ENCODE results near the gene CTNND2.

Gene CTNND2

GRCh38 chr5:11709021-11709420, 195.2 kb downstream of the CTNND2 start:
- POLR2A ChIA-PET, result no interaction called here
- CTCF ChIA-PET, result no interaction called here
- no peak for DNase-seq (ENCODE audit: extremely low spot score)
- TF ChIP-seq PKNOX1 (IDR thresholded peaks at IDR 0.05) (no peak), ELF4 (IDR thresholded peaks at IDR 0.05) (no peak), ARNT (IDR thresholded peaks at IDR 0.05) (no peak), FOXK2 (IDR thresholded peaks at IDR 0.05) (no peak), L3MBTL2 (conservative IDR thresholded peaks at IDR 0.05) (no peak), FOXA1 (IDR thresholded peaks at IDR 0.05) (no peak), ZNF384 (IDR thresholded peaks at IDR 0.05) (no peak), SP1 (IDR thresholded peaks at IDR 0.05) (no peak), SUZ12 (IDR thresholded peaks at IDR 0.05) (no peak), LEF1 (IDR thresholded peaks at IDR 0.05; ENCODE audit: borderline replicate concordance) (no peak), BHLHE40 (IDR thresholded peaks at IDR 0.05; ENCODE audit: borderline replicate concordance) (no peak), NFRKB (IDR thresholded peaks at IDR 0.05) (no peak), CTBP1 (IDR thresholded peaks at IDR 0.05; ENCODE audit: borderline replicate concordance) (no peak), HDGF (IDR thresholded peaks at IDR 0.05; ENCODE audit: borderline replicate concordance) (no peak), TARDBP (IDR thresholded peaks at IDR 0.05) (no peak), FOXM1 (IDR thresholded peaks at IDR 0.05; ENCODE audit: borderline replicate concordance) (no peak)

DNA sequence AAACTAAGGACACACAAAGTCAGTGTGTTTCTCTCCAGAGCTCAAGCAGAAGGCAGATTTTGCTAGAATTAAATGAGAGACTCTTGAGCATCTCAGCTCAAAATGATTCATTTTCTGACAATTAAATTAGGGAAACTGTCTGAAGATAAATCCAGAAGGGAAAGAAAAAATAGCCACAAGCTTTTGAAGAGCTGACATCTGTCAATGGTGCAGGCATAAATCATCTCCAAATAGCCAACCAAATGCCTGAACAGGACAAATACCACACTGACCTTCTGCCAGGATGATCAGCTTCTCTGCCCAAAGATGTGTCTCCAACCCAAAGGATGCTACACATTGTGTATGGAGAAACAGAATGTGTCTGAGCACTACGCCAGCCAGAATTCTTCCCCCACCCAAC, 199.3 kb downstream of the CTNND2 start:
- TF ChIP-seq HDGF (IDR thresholded peaks at IDR 0.05; ENCODE audit: borderline replicate concordance), result no peak
- TF ChIP-seq ARNT (IDR thresholded peaks at IDR 0.05), result no peak
- no peak for TF ChIP-seq SUZ12 (IDR thresholded peaks at IDR 0.05)
- TF ChIP-seq BHLHE40 (IDR thresholded peaks at IDR 0.05; ENCODE audit: borderline replicate concordance), result no peak
- TF ChIP-seq FOXK2 (IDR thresholded peaks at IDR 0.05), result no peak
- no peak for TF ChIP-seq CTBP1 (IDR thresholded peaks at IDR 0.05; ENCODE audit: borderline replicate concordance)
- no peak for TF ChIP-seq TARDBP (IDR thresholded peaks at IDR 0.05)
- no peak for TF ChIP-seq ELF4 (IDR thresholded peaks at IDR 0.05)
- TF ChIP-seq L3MBTL2 (conservative IDR thresholded peaks at IDR 0.05), result no peak
- TF ChIP-seq ZNF384 (IDR thresholded peaks at IDR 0.05), result no peak
- no peak for TF ChIP-seq LEF1 (IDR thresholded peaks at IDR 0.05; ENCODE audit: borderline replicate concordance)
- TF ChIP-seq SP1 (IDR thresholded peaks at IDR 0.05), result no peak
- TF ChIP-seq NFRKB (IDR thresholded peaks at IDR 0.05), result no peak
- no peak for TF ChIP-seq PKNOX1 (IDR thresholded peaks at IDR 0.05)
- TF ChIP-seq FOXA1 (IDR thresholded peaks at IDR 0.05), result no peak
- TF ChIP-seq FOXM1 (IDR thresholded peaks at IDR 0.05; ENCODE audit: borderline replicate concordance), result no peak
- CTCF ChIA-PET, result no interaction called here
- no peak for DNase-seq (ENCODE audit: extremely low spot score)
- POLR2A ChIA-PET, result no interaction called here

- TF ChIP-seq LEF1 (IDR thresholded peaks at IDR 0.05; ENCODE audit: borderline replicate concordance) (no peak), BHLHE40 (IDR thresholded peaks at IDR 0.05; ENCODE audit: borderline replicate concordance) (no peak), CTBP1 (IDR thresholded peaks at IDR 0.05; ENCODE audit: borderline replicate concordance) (no peak), FOXM1 (IDR thresholded peaks at IDR 0.05; ENCODE audit: borderline replicate concordance) (no peak), ARNT (IDR thresholded peaks at IDR 0.05) (no peak), L3MBTL2 (conservative IDR thresholded peaks at IDR 0.05) (no peak)
- no peak for DNase-seq (ENCODE audit: extremely low spot score)
- POLR2A ChIA-PET, result no interaction called here
- CTCF ChIA-PET, result no interaction called here
These were observed 203.9 kb downstream of the CTNND2 start for GRCh38 chr5:11700391-11700790.

DNA sequence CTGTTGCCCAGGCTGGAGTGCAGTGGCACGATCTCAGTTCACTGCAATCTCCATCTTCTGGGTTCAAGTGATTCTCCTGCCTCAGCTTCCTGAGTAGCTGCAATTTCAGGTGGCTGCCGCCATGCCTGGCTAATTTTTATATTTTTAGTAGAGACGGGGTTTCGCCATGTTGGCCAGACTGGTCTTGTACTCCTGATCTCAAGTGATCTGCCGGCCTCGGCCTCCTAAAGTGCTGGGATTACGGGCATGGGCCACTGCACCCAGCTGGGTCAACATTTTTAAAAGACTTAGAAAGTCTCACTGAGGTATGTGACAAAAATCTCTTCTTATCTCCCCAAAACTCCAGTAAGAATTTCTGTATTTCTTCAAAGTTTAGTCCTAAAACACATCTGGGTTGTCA, 211.6 kb downstream of the CTNND2 start:
- POLR2A ChIA-PET, result no interaction called here
- CTCF ChIA-PET, result no interaction called here
- DNase-seq (ENCODE audit: extremely low spot score), result no peak
- TF ChIP-seq ELF4 (IDR thresholded peaks at IDR 0.05) (no peak), FOXM1 (IDR thresholded peaks at IDR 0.05; ENCODE audit: borderline replicate concordance) (no peak), LEF1 (IDR thresholded peaks at IDR 0.05; ENCODE audit: borderline replicate concordance) (no peak), ZNF384 (IDR thresholded peaks at IDR 0.05) (no peak), FOXA1 (IDR thresholded peaks at IDR 0.05) (no peak), CTBP1 (IDR thresholded peaks at IDR 0.05; ENCODE audit: borderline replicate concordance) (no peak), NFRKB (IDR thresholded peaks at IDR 0.05) (no peak), TARDBP (IDR thresholded peaks at IDR 0.05) (no peak), PKNOX1 (IDR thresholded peaks at IDR 0.05) (no peak), ARNT (IDR thresholded peaks at IDR 0.05) (no peak), SP1 (IDR thresholded peaks at IDR 0.05) (no peak)

GRCh38 chr5:11687498-11687897, 216.7 kb downstream of the CTNND2 start:
- ChIA-PET POLR2A (no interaction called here), CTCF (no interaction called here)
- no peak for DNase-seq (ENCODE audit: extremely low spot score)
- TF ChIP-seq NFRKB (IDR thresholded peaks at IDR 0.05) (no peak), TARDBP (IDR thresholded peaks at IDR 0.05) (no peak), L3MBTL2 (conservative IDR thresholded peaks at IDR 0.05) (no peak), HDGF (IDR thresholded peaks at IDR 0.05; ENCODE audit: borderline replicate concordance) (no peak), FOXM1 (IDR thresholded peaks at IDR 0.05; ENCODE audit: borderline replicate concordance) (no peak), ARNT (IDR thresholded peaks at IDR 0.05) (no peak), PKNOX1 (IDR thresholded peaks at IDR 0.05) (no peak), ZNF384 (IDR thresholded peaks at IDR 0.05) (no peak), FOXK2 (IDR thresholded peaks at IDR 0.05) (no peak), BHLHE40 (IDR thresholded peaks at IDR 0.05; ENCODE audit: borderline replicate concordance) (no peak), SP1 (IDR thresholded peaks at IDR 0.05) (no peak), LEF1 (IDR thresholded peaks at IDR 0.05; ENCODE audit: borderline replicate concordance) (no peak), SUZ12 (IDR thresholded peaks at IDR 0.05) (no peak), CTBP1 (IDR thresholded peaks at IDR 0.05; ENCODE audit: borderline replicate concordance) (no peak), FOXA1 (IDR thresholded peaks at IDR 0.05) (no peak), ELF4 (IDR thresholded peaks at IDR 0.05) (no peak)

Data from HEK293T (cell line).